B cell (primary cell): Measurements from ENCODE around the gene NELL1.

Source experiments
- CTCF ChIP-seq: fragments of 200-600 bp; IDR thresholded peaks from one replicate; pipeline ENCODE4 v1.8.0; 2022; ENCODE audit warnings: antibody characterized with exemption, mild to moderate bottlenecking
- EZH2 ChIP-seq: IDR thresholded peaks from 2 replicates; pipeline ENCODE4 v1.6.1; 2012; ENCODE audit warnings: borderline replicate concordance, low read depth, mild to moderate bottlenecking, moderate library complexity, low read length; ENCODE audit not compliant: insufficient read depth, poor library complexity, severe bottlenecking

DNA sequence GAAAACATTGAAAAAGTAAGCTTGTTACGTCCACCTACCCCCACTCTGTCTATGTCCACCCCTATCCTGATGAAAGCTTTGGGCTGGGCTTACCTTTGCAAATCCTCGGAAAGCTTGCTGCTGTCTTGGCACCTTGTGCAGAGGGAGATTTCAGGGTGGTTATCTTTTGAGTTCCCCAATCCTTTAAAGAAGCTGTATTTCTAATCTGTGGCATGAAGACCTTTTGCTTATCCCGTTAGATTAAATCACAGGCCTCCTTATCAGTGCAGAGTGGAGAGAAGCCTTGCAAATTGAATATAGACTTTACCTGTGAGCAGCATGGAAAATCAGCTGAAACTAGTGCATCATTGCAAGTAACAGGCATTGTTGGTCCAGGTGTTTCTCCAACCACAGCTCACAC is 942.9 kb downstream of the NELL1 start:
- no peak for TF ChIP-seq CTCF
- TF ChIP-seq EZH2 = no peak
